NCI-H748 (cell line): ENCODE results near the gene IGFL3.
"Not testable (repeated sequence)": the region's sequence is repeated elsewhere in the genome, so short reads cannot be mapped to it uniquely, and the experiment has no call there.

ENCODE experiments used
- DNase-seq: peaks from one replicate; lab custom pipeline; 2025; ENCODE audit not compliant: unreplicated experiment; lab: John Stamatoyannopoulos, UW

The IGFL3 gene

DNA sequence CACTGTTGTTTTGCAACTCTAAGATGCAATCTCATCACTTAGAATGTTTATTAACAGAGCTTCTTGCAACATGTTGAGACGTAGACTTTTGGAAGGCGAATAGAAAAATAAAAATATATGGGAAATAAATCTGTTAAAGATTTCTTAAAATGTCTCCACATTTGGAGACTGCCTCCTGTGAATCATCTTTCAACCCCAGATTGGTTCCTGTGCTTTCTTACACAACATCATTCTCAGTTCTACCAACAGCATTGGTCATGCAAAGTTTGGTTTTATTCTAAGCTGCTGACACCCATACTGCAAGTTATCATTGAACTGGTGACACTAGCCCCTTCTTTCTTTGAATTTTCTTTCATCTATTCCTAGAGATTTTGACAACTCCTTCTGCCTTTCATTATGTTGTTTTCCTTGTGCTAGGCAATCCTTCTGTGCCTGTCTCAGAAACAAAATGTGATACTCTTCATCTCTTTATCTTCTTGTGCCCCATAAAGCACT lies 1.6 kb upstream of the IGFL3 start:
- DNase-seq: no peak

DNA sequence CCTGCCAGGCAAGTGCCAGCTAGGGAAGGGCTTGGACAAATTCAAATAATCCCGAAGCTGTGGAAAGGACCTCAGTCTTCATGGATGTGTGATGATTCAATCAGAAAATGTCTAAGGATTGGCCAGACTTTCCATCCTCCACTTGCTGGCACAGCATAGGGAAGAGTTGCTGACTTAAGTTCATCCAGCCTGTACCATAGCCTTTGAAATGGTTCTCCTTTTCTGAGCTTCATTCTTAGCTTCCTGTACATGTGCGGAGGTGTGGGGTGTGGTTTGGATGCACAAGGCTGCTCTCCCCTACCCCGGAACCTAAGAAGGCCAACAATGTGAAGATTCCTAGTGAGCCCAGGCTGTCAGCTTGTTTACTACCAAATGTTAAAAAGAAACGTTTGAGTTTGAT lies 959 bp upstream of the IGFL3 start:
- no peak for DNase-seq

GRCh38 chr19:46118136-46118535 lies 6.4 kb downstream of the IGFL3 start:
- no peak for DNase-seq

GRCh38 chr19:46116121-46116520 lies 8.4 kb downstream of the IGFL3 start:
- DNase-seq: no peak

DNA sequence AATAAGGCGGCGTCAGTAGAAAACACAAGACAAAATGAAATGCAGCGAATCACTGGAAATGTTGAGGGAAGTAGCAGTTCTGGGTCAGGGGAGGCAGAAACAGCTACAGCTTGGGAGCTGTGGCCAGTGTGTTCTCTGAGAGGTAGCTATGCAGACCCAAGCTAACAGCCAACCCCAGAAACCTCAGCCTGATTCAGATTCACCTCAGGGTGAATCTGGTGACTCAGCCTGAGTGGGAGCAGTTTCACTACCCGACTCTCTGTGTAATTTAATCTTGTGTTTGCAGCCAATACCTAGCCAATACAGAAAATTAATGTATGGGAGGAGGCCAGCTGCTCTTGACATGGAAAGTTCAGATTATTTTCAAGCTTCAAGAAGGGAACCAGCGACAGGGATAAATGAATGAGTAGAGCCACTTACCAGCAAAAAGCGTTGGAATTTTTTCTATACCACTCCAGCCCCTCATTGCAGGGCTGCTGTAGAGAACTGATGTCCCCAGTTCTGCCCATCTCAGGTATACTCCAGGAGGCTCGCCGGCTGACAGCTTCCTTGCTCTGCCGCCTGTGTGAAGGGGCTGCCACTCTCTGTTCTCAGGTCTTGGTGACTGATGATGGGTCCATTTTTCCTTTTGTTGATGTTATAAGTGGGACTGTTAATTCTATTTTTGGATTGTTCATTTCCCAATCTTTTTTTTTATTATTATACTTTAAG lies 8.9 kb downstream of the IGFL3 start:
- DNase-seq: no peak

- DNase-seq: no peak
Observed at GRCh38 chr19:46113726-46114125, 10.8 kb downstream of the IGFL3 start.

DNA sequence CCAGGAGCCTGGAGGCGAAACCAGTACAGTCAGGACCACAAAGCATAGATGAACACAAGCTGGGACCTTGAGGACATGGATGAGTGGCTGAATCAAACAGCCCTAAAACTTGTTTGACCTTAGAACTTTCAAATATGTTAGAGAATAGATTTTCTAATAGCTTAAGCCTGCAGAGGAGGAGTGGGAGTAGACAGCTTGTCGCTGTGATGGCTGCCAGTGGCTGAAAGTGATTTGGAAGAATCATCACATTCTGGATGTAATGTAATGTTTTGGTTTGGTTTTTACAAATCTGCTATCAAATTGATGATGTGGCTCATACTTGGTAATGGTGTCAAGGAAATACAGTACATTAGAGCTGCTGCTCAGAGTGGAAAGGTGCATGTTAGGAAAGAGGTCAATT lies 12.0 kb downstream of the IGFL3 start:
- DNase-seq: no peak

GRCh38 chr19:46111376-46111775 lies 13.1 kb downstream of the IGFL3 start:
- peak; percentile 63 for DNase-seq

DNA sequence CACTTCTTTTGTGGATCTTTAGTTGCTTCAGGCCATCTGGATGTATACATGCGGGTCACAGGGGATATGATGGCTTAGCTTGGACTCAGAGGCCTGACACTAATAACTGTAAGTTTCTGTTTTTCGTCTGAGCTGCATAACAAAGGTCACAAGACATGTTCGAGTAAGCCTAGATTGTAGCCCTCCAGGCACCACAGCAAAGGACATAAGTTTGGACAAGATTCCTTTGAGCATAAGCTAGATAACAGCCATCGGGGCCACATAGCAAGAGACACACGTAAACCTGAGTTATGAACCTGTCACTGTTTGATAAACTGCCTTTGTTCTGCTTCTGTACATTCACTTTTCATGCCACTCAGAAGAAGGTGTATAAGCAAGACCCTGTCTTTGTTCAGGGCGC lies 14.6 kb downstream of the IGFL3 start:
- DNase-seq: no peak

DNA sequence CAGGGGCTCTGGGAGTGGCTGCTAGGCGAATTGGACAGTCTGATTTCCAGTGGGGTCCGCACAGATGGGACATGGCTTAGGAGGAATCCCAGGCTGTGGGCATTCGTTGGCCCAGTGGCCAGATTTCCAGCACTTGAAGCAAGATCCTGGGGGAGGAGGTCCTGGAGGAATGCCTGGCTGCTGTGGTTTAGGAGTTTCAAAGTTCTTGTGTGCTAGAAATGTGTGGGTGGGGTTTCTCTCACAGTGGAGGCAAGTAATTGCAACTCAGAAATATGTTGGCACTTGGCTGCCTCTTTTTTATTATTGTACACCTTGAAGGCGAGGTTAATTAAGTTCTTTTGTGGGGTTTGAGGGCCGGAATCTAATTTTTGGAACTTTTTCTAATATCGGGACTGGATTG lies 17.1 kb downstream of the IGFL3 start:
- no peak for DNase-seq

GRCh38 chr19:46102333-46102732 lies 22.2 kb downstream of the IGFL3 start:
- DNase-seq: not testable (repeated sequence)

- no peak for DNase-seq
Observed at GRCh38 chr19:46101293-46101692, 23.2 kb downstream of the IGFL3 start.

GRCh38 chr19:46100344-46100743 lies 24.1 kb downstream of the IGFL3 start:
- DNase-seq: no peak

GRCh38 chr19:46090444-46090843 lies 34.0 kb downstream of the IGFL3 start:
- DNase-seq: no peak

GRCh38 chr19:46089432-46089831 lies 35.1 kb downstream of the IGFL3 start:
- no peak for DNase-seq

GRCh38 chr19:46088101-46088500 lies 36.4 kb downstream of the IGFL3 start:
- DNase-seq: peak; percentile 21

- no peak for DNase-seq
Observed at GRCh38 chr19:46085888-46086287, 38.6 kb downstream of the IGFL3 start.

DNA sequence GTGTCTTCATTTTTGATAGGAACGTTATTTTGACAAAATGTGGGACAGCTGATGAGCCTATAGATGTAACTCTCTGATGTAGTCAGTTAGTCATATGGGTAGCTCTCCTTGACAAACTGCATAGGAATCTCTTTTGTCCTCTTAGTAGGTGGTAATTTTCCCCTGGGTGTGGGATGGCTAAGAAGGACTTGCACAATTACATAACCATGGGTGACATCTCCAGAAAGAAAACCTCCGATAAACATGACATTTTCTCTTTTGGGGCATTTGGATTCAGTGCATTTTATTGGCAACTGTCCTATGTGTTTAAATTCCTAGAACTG lies 41.8 kb downstream of the IGFL3 start:
- DNase-seq: no peak

- DNase-seq: peak; percentile 64
Observed at GRCh38 chr19:46081928-46082727, 42.4 kb downstream of the IGFL3 start.

- peak; percentile 42 for DNase-seq
Observed at GRCh38 chr19:46080561-46080960, 43.9 kb downstream of the IGFL3 start.

GRCh38 chr19:46079576-46079975 lies 44.9 kb downstream of the IGFL3 start:
- DNase-seq: no peak

GRCh38 chr19:46078573-46079332 lies 45.7 kb downstream of the IGFL3 start:
- peak; percentile 34 for DNase-seq
